Measurements from ENCODE around the gene NPAS3. TPM values are rescaled to one million over a fixed set of nuclear protein-coding genes. Genes with fewer than 3 reads are reported as not detected.

NPAS3 gene
- total RNA-seq, 6 donors from 2014 or later: 0.30 to 0.77 (median 0.59) TPM; not detected in 2

DNA sequence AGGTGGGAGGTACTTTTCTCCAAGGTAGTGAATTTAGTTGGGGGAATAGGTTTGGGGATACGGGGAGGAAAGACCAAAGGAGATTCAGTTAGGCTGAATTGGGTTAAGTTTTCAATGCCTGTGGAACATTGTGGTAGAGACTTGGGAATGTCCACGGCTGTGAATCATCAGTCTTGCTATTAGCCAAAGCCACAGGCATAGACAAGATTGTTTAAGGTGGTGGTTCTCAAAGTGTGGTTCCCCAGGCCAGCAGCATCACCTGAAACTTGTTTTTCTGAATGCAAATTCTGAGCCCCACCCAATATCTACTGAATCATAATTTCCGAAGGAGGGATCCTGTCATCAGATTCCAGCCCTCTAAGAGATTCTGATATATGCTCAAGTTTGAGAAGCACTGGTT is 696.0 kb downstream of the NPAS3 start:
- no peak overlapping the region for H3K4me3 ChIP-seq
- no peak for ATAC-seq (ENCODE audit: low FRiP score in 2 of 2)
- H3K36me3 ChIP-seq: no peaks in the 10 kb centered on the region
- WGBS, 2 donors: 88% methylated on average over 3 of the region's 3 CpGs
- no peaks in the 10 kb centered on the region for H3K27me3 ChIP-seq
- DNase-seq: no peak
- no peaks in the 10 kb centered on the region for H3K9me3 ChIP-seq
- H3K4me1 ChIP-seq: no peaks in the 10 kb centered on the region
- no peak for TF ChIP-seq EP300 (IDR thresholded peaks at IDR 0.05)
- TF ChIP-seq, protein P1, sequence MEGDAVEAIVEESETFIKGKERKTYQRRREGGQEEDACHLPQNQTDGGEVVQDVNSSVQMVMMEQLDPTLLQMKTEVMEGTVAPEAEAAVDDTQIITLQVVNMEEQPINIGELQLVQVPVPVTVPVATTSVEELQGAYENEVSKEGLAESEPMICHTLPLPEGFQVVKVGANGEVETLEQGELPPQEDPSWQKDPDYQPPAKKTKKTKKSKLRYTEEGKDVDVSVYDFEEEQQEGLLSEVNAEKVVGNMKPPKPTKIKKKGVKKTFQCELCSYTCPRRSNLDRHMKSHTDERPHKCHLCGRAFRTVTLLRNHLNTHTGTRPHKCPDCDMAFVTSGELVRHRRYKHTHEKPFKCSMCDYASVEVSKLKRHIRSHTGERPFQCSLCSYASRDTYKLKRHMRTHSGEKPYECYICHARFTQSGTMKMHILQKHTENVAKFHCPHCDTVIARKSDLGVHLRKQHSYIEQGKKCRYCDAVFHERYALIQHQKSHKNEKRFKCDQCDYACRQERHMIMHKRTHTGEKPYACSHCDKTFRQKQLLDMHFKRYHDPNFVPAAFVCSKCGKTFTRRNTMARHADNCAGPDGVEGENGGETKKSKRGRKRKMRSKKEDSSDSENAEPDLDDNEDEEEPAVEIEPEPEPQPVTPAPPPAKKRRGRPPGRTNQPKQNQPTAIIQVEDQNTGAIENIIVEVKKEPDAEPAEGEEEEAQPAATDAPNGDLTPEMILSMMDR (IDR thresholded peaks at IDR 0.05): no peak
- TF ChIP-seq POLR2A (IDR thresholded peaks at IDR 0.05): no peak
- no peak for TF ChIP-seq POLR2AphosphoS5 (IDR thresholded peaks at IDR 0.05)
- H3K27ac ChIP-seq: no peak overlapping the region

DNA sequence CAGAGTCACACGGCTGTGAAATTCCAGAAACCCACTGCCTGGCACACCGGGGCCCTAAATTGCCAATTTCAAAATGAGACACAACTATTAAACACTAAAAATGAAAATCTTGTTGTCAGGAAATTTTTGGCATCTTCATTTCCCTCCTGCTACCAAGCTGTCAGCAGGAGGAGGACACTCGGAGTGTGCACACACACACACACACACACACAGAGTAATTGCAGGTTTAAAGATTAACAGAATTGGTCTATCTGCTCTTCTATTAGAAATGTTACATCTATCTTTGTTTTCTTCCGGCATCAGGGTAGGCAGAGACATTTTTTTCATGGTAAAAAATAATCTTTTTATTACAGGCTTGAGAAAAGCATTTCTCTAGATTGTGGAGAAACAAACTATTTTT is 698.0 kb downstream of the NPAS3 start:
- Histone ChIP-seq H3K27ac (no peak overlapping the region), H3K9me3 (no peaks in the 10 kb centered on the region), H3K4me3 (no peak overlapping the region), H3K4me1 (no peaks in the 10 kb centered on the region), H3K27me3 (no peaks in the 10 kb centered on the region), H3K36me3 (no peaks in the 10 kb centered on the region)
- 83 to 91% methylated on average over 4 of the region's 4 CpGs for WGBS, 2 donors
- TF ChIP-seq, protein P1 (IDR thresholded peaks at IDR 0.05): no peak
- TF ChIP-seq POLR2AphosphoS5 (IDR thresholded peaks at IDR 0.05): no peak
- TF ChIP-seq EP300 (IDR thresholded peaks at IDR 0.05): no peak
- TF ChIP-seq POLR2A (IDR thresholded peaks at IDR 0.05): no peak
- ATAC-seq (ENCODE audit: low FRiP score in 2 of 2) (no peak), DNase-seq (no peak)

DNA sequence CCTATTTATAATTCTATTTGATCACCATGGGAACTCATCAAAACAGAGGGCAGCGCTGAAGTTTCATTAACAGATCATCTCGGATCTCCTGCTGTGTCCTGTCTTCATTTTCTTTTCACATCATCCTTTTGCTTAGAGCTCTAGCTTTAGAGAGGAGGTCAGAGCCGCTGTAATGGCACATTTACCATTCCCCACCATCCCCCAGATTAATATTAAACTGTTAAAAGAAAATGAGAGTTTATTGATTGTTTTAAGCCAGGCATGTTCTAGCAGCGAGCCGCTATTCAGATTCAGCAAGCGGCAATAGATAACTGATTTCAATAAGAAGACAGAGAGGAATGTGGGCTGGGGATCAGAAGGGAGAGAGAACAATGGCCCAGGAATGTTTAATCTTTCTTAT is 703.4 kb downstream of the NPAS3 start:
- 46 to 47% methylated on average over 6 of the region's 6 CpGs for WGBS, 2 donors
- no peaks in the 10 kb centered on the region for H3K27me3 ChIP-seq
- no peaks in the 10 kb centered on the region for H3K4me1 ChIP-seq
- no peaks in the 10 kb centered on the region for H3K36me3 ChIP-seq
- H3K27ac ChIP-seq: no peak overlapping the region
- no peak for ATAC-seq (ENCODE audit: low FRiP score in 2 of 2)
- no peak overlapping the region for H3K4me3 ChIP-seq
- no peak for DNase-seq
- no peak for TF ChIP-seq EP300 (IDR thresholded peaks at IDR 0.05)
- TF ChIP-seq, protein P1 (IDR thresholded peaks at IDR 0.05): no peak
- TF ChIP-seq POLR2AphosphoS5 (IDR thresholded peaks at IDR 0.05): no peak
- no peak for TF ChIP-seq POLR2A (IDR thresholded peaks at IDR 0.05)
- H3K9me3 ChIP-seq: no peaks in the 10 kb centered on the region

DNA sequence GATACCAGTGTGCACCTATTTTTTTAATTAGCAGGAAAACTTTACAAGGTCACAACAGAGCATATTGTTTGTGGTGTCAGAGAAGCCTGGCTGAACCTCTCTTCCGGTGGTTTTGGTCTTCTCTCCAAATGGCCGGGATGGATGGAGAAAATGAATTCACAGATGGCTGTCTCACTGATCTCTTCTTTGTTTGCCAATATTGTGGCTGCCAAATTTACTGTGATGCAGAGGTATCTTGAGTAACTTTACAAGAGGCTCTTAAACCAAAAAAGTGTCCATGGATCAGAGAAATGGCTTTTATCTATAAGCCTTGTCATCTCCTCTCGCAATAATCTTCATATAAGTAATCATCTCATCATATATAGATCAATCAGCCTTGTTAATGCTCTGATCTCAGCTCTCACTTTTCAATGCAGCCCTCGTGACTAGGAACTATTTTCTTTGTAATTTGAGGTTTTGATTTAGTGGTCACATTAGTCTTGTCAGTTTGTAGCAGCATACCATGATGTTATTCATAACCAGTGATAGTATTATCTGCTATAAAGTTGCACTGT is 704.1 kb downstream of the NPAS3 start:
- H3K4me3 ChIP-seq: no peak overlapping the region
- no peak for TF ChIP-seq POLR2A (IDR thresholded peaks at IDR 0.05)
- TF ChIP-seq EP300 (IDR thresholded peaks at IDR 0.05): no peak
- TF ChIP-seq, protein P1 (IDR thresholded peaks at IDR 0.05): no peak
- TF ChIP-seq POLR2AphosphoS5 (IDR thresholded peaks at IDR 0.05): no peak
- ATAC-seq (ENCODE audit: low FRiP score in 2 of 2) (no peak), DNase-seq (no peak)
- H3K4me1 ChIP-seq: no peaks in the 10 kb centered on the region
- 63 to 80% methylated on average over 4 of the region's 4 CpGs for WGBS, 2 donors
- H3K9me3 ChIP-seq: no peaks in the 10 kb centered on the region
- no peak overlapping the region for H3K27ac ChIP-seq
- H3K36me3 ChIP-seq: no peaks in the 10 kb centered on the region
- H3K27me3 ChIP-seq: no peaks in the 10 kb centered on the region
